Neural cell (in vitro differentiated cells): ENCODE measurements around the gene ROR1. TPM values are rescaled to one million over a fixed set of nuclear protein-coding genes. Genes with fewer than 3 reads are reported as not detected.

ENCODE experiments used
- H2AFZ ChIP-seq: fragments of 200-600, 300-800 bp; sonication (generic), shearing (Covaris generic); 2 replicates; pipeline ENCODE4 v1.6.0; 2014; ENCODE audit warnings: low read depth, mild to moderate bottlenecking, antibody characterized with exemption, low read length, moderate library complexity
- H3F3A ChIP-seq: fragments of 200-600 bp; shearing (Covaris generic); 2 replicates; pipeline ENCODE4 v1.6.1; 2016; ENCODE audit warnings: mild to moderate bottlenecking, moderate library complexity, mixed read lengths, antibody characterized with exemption, low read length; ENCODE audit not compliant: insufficient read depth, poor library complexity, severe bottlenecking
- H3K27ac ChIP-seq: fragments of 200-600, 300-800 bp; sonication (generic), shearing (Covaris generic); 2 replicates; pipeline ENCODE4 v1.5.1; 2014; ENCODE audit warnings: mild to moderate bottlenecking, low read length, moderate library complexity
- H3K27me3 ChIP-seq: fragments of 300-800, 200-600 bp; sonication (generic), shearing (Covaris generic); 2 replicates; pipeline ENCODE4 v1.6.0; 2014; ENCODE audit warnings: mild to moderate bottlenecking, low read depth, low read length, moderate library complexity; ENCODE audit not compliant: insufficient read depth
- H3K36me3 ChIP-seq: fragments of 300-800, 200-600 bp; sonication (generic), shearing (Covaris generic); 2 replicates; pipeline ENCODE4 v1.5.1; 2014; ENCODE audit warnings: mild to moderate bottlenecking, antibody characterized with exemption, low read length, moderate library complexity; ENCODE audit not compliant: insufficient read depth
- H3K4me2 ChIP-seq: fragments of 300-800, 200-600 bp; sonication (generic), shearing (Covaris generic); 2 replicates; pipeline ENCODE4 v1.6.0; 2014; ENCODE audit warnings: mild to moderate bottlenecking, low read length
- H3K4me3 ChIP-seq: fragments of 300-800, 200-600 bp; sonication (generic), shearing (Covaris generic); 2 replicates; pipeline ENCODE4 v1.5.1; 2014; ENCODE audit warnings: mild to moderate bottlenecking, low read length, moderate library complexity
- H3K79me2 ChIP-seq: fragments of 200-600 bp; shearing (Covaris generic); replicated peaks from 2 replicates; pipeline ENCODE4 v1.6.0; 2014; ENCODE audit warnings: mild to moderate bottlenecking, low read length, moderate library complexity; ENCODE audit not compliant: insufficient read depth
- H3K9ac ChIP-seq: fragments of 300-800, 200-600 bp; sonication (generic), shearing (Covaris generic); 2 replicates; pipeline ENCODE4 v1.6.1; 2016; ENCODE audit warnings: mild to moderate bottlenecking, low read length, mixed read lengths
- H3K9me2 ChIP-seq: fragments of 200-600 bp; shearing (Covaris generic); 2 replicates; pipeline ENCODE4 v1.6.1; 2016; ENCODE audit warnings: mild to moderate bottlenecking, low read length, mixed read lengths; ENCODE audit not compliant: insufficient read depth
- H3K9me3 ChIP-seq: fragments of 200-600, 300-800 bp; sonication (generic), shearing (Covaris generic); 2 replicates; pipeline ENCODE4 v1.6.1; 2016; ENCODE audit warnings: mild to moderate bottlenecking, mixed run types, low read length, moderate library complexity, mixed read lengths
- H4K20me1 ChIP-seq: fragments of 200-600 bp; shearing (Covaris generic); 2 replicates; pipeline ENCODE4 v1.6.1; 2016; ENCODE audit warnings: mild to moderate bottlenecking, mixed run types; ENCODE audit not compliant: insufficient read depth
- EP300 ChIP-seq: fragments of 450-650 bp; conservative IDR thresholded peaks from 2 replicates; pipeline ENCODE4 v1.6.1; 2014; ENCODE audit warnings: antibody characterized with exemption, mild to moderate bottlenecking, moderate library complexity; ENCODE audit not compliant: poor library complexity, severe bottlenecking
- EZH2 ChIP-seq: fragments of 200-600, 300-800 bp; shearing (Covaris generic), sonication (generic); IDR thresholded peaks from 2 replicates; pipeline ENCODE4 v1.6.1; 2014; ENCODE audit warnings: antibody characterized with exemption, low read length, borderline replicate concordance, mild to moderate bottlenecking; ENCODE audit not compliant: insufficient read depth, poor library complexity, severe bottlenecking
- MXI1 ChIP-seq: fragments of 450-650 bp; conservative IDR thresholded peaks from 2 replicates; pipeline ENCODE4 v1.6.1; 2014; ENCODE audit warnings: antibody characterized with exemption, mild to moderate bottlenecking; ENCODE audit not compliant: poor library complexity, severe bottlenecking
- POLR2AphosphoS5 ChIP-seq: IDR thresholded peaks from 2 replicates; pipeline ENCODE4 v1.6.1; 2012
- RAD21 ChIP-seq: fragments of 450-650 bp; conservative IDR thresholded peaks from 2 replicates; pipeline ENCODE4 v1.6.1; 2014; ENCODE audit warnings: antibody characterized with exemption, mild to moderate bottlenecking, moderate library complexity
- SMC3 ChIP-seq: fragments of 450-650 bp; conservative IDR thresholded peaks from 2 replicates; pipeline ENCODE4 v1.6.1; 2014; ENCODE audit warnings: antibody characterized with exemption, mild to moderate bottlenecking, moderate library complexity; ENCODE audit not compliant: poor library complexity
- TAF1 ChIP-seq: IDR thresholded peaks from 2 replicates; pipeline ENCODE4 v1.6.1; 2012; ENCODE audit warnings: low read depth
- polyA plus RNA-seq: library from polyadenylated mRNA; depleted of rRNA; stranded (reverse); fragments of >200 nt; gene quantifications from 2 replicates; pipeline ENCODE4 v1.2.3, GENCODE V29; 2014
- TF ChIP-seq, protein P1 (sequence below): fragments of 450-650 bp; IDR thresholded peaks from 2 replicates; pipeline ENCODE4 v1.5.1; 2014; ENCODE audit warnings: antibody characterized with exemption, mild to moderate bottlenecking, moderate library complexity; ENCODE audit not compliant: poor library complexity, severe bottlenecking
- TF ChIP-seq, protein P2 (sequence below): IDR thresholded peaks from 2 replicates; pipeline ENCODE4 v1.6.1; 2012; ENCODE audit warnings: borderline replicate concordance

ROR1 gene
- polyA plus RNA-seq, 1 donor from 2014 or later = 0.27 TPM

DNA sequence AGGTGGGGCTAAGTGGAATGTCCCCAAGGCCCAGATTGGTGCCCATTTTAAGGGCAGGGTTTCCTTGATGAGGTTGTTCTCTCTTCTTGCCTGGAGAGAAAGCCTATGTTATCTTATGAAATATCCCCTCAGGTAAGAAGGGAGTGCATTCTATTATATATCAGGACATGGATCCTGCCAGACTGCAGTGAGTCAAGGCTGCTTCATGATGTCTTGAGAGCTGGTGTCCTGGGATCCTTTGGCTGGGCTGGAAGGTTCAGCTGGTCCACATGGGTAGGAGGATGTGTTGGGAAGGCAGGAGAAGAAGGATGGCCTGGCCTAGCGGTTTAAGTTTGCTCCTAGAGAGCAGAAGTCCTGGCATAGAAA is 207.6 kb downstream of the ROR1 start:
- Histone ChIP-seq H3K4me2 (no peak overlapping the region), H4K20me1 (no peaks in the 10 kb centered on the region), H3F3A (no peaks in the 10 kb centered on the region), H3K9me3 (no peaks in the 10 kb centered on the region), H3K9me2 (no peaks in the 10 kb centered on the region), H3K9ac (no peak overlapping the region), H3K79me2 (no peaks in the 10 kb centered on the region), H3K27ac (no peak overlapping the region), H3K27me3 (no peaks in the 10 kb centered on the region), H3K4me3 (no peak overlapping the region), H2AFZ (no peak overlapping the region), H3K36me3 (no peaks in the 10 kb centered on the region)
- TF ChIP-seq, protein P1, sequence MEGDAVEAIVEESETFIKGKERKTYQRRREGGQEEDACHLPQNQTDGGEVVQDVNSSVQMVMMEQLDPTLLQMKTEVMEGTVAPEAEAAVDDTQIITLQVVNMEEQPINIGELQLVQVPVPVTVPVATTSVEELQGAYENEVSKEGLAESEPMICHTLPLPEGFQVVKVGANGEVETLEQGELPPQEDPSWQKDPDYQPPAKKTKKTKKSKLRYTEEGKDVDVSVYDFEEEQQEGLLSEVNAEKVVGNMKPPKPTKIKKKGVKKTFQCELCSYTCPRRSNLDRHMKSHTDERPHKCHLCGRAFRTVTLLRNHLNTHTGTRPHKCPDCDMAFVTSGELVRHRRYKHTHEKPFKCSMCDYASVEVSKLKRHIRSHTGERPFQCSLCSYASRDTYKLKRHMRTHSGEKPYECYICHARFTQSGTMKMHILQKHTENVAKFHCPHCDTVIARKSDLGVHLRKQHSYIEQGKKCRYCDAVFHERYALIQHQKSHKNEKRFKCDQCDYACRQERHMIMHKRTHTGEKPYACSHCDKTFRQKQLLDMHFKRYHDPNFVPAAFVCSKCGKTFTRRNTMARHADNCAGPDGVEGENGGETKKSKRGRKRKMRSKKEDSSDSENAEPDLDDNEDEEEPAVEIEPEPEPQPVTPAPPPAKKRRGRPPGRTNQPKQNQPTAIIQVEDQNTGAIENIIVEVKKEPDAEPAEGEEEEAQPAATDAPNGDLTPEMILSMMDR = no peak
- no peak for TF ChIP-seq SMC3
- no peak for TF ChIP-seq MXI1
- TF ChIP-seq POLR2AphosphoS5 = no peak
- TF ChIP-seq, protein P2, sequence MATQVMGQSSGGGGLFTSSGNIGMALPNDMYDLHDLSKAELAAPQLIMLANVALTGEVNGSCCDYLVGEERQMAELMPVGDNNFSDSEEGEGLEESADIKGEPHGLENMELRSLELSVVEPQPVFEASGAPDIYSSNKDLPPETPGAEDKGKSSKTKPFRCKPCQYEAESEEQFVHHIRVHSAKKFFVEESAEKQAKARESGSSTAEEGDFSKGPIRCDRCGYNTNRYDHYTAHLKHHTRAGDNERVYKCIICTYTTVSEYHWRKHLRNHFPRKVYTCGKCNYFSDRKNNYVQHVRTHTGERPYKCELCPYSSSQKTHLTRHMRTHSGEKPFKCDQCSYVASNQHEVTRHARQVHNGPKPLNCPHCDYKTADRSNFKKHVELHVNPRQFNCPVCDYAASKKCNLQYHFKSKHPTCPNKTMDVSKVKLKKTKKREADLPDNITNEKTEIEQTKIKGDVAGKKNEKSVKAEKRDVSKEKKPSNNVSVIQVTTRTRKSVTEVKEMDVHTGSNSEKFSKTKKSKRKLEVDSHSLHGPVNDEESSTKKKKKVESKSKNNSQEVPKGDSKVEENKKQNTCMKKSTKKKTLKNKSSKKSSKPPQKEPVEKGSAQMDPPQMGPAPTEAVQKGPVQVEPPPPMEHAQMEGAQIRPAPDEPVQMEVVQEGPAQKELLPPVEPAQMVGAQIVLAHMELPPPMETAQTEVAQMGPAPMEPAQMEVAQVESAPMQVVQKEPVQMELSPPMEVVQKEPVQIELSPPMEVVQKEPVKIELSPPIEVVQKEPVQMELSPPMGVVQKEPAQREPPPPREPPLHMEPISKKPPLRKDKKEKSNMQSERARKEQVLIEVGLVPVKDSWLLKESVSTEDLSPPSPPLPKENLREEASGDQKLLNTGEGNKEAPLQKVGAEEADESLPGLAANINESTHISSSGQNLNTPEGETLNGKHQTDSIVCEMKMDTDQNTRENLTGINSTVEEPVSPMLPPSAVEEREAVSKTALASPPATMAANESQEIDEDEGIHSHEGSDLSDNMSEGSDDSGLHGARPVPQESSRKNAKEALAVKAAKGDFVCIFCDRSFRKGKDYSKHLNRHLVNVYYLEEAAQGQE = no peak
- no peak for TF ChIP-seq RAD21
- TF ChIP-seq TAF1 = no peak
- TF ChIP-seq EP300 = no peak
- no peak for TF ChIP-seq EZH2

DNA sequence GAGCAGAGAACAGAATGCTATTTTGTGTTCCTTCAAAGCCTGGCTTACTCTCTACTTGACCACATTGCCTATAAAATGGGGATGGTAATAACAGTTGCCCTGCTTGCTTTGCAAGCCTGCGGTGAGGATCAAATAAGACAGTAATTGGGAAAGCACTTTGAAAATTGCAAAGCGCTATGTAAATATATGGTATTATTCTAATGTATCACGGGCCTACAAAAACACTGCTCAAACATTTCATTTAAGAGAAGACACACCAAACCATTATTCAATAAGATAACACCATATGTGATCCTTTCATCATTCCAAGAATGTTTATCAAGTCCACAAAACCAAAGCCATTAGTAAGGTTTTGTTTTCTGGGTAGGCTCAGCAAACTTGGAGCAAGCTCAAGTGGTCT is 208.4 kb downstream of the ROR1 start:
- no peak overlapping the region for H3K27ac ChIP-seq
- H3K9me2 ChIP-seq = no peaks in the 10 kb centered on the region
- no peak overlapping the region for H2AFZ ChIP-seq
- TF ChIP-seq EZH2 (no peak), RAD21 (no peak), SMC3 (no peak), POLR2AphosphoS5 (no peak), EP300 (no peak), TAF1 (no peak), MXI1 (no peak)
- TF ChIP-seq, protein P1 = no peak
- TF ChIP-seq, protein P2 = no peak
- H3K27me3 ChIP-seq = no peaks in the 10 kb centered on the region
- no peaks in the 10 kb centered on the region for H4K20me1 ChIP-seq
- H3K9ac ChIP-seq = no peak overlapping the region
- no peaks in the 10 kb centered on the region for H3K9me3 ChIP-seq
- no peak overlapping the region for H3K4me2 ChIP-seq
- H3K36me3 ChIP-seq = no peaks in the 10 kb centered on the region
- H3K4me3 ChIP-seq = no peak overlapping the region
- no peaks in the 10 kb centered on the region for H3K79me2 ChIP-seq
- no peaks in the 10 kb centered on the region for H3F3A ChIP-seq
